GM12874 (cell line): Measurements from ENCODE around the gene KIF21B.

Experiments used
- CTCF ChIP-seq: IDR thresholded peaks from 2 replicates; pipeline ENCODE4 v1.5.1; 2011; ENCODE audit warnings: low read depth, mild to moderate bottlenecking, control low read depth, low read length, moderate library complexity; ENCODE audit not compliant: insufficient read depth

KIF21B gene

GRCh38 chr1:200974711-200975110 lies 48.8 kb downstream of the KIF21B start:
- TF ChIP-seq CTCF = no peak

- no peak for TF ChIP-seq CTCF
Measured at GRCh38 chr1:200973937-200974657, 49.4 kb downstream of the KIF21B start.

GRCh38 chr1:200972985-200973742 lies 50.4 kb downstream of the KIF21B start:
- TF ChIP-seq CTCF = no peak

- peak; percentile 73 for TF ChIP-seq CTCF
Measured at GRCh38 chr1:200971955-200972711, 51.4 kb downstream of the KIF21B start.

GRCh38 chr1:200971428-200971903 lies 52.0 kb downstream of the KIF21B start:
- no peak for TF ChIP-seq CTCF

- TF ChIP-seq CTCF = no peak
Measured at GRCh38 chr1:200970771-200971427, 52.6 kb downstream of the KIF21B start.
